ENCODE measurements around the gene PLEKHM2. TPM values are rescaled to one million over a fixed set of nuclear protein-coding genes. Genes with fewer than 3 reads are reported as not detected.

Gene PLEKHM2
- total RNA-seq, 4 donors from 2014 or later, result 51.3 to 61.6 (median 55.2) TPM

GRCh38 chr1:15706751-15707150 is 22.6 kb downstream of the PLEKHM2 start:
- Histone ChIP-seq H3K27ac (no peak overlapping the region), H3K27me3 (no peaks in the 10 kb centered on the region), H3K36me3 (no peaks in the 10 kb centered on the region), H3K4me3 (no peak overlapping the region), H3K9me3 (no peaks in the 10 kb centered on the region), H3K4me1 (peaks cover 48% of the 10 kb centered on the region)
- TF ChIP-seq POLR2A (IDR thresholded peaks at IDR 0.05) (no peak), EP300 (IDR thresholded peaks at IDR 0.05) (no peak), CTCF (IDR thresholded peaks at IDR 0.05) (no peak), POLR2AphosphoS5 (IDR thresholded peaks at IDR 0.05) (no peak)
- 91% methylated on average over 7 of the region's 7 CpGs for WGBS
- DNase-seq (ENCODE audit: low spot score in 2 of 2), result no peak

GRCh38 chr1:15707239-15707925 is 23.3 kb downstream of the PLEKHM2 start:
- H3K36me3 ChIP-seq, result no peaks in the 10 kb centered on the region
- H3K4me1 ChIP-seq, result peaks cover 43% of the 10 kb centered on the region
- H3K27ac ChIP-seq, result no peak overlapping the region
- H3K4me3 ChIP-seq, result no peak overlapping the region
- H3K27me3 ChIP-seq, result no peaks in the 10 kb centered on the region
- no peaks in the 10 kb centered on the region for H3K9me3 ChIP-seq
- no peak for DNase-seq (ENCODE audit: low spot score in 2 of 2)
- TF ChIP-seq CTCF (IDR thresholded peaks at IDR 0.05) (no peak), POLR2AphosphoS5 (IDR thresholded peaks at IDR 0.05) (no peak), EP300 (IDR thresholded peaks at IDR 0.05) (no peak), POLR2A (IDR thresholded peaks at IDR 0.05) (no peak)
- WGBS, result 69% methylated on average over 8 of the region's 8 CpGs

GRCh38 chr1:15708486-15709137 is 24.5 kb downstream of the PLEKHM2 start:
- no peak overlapping the region for H3K27ac ChIP-seq
- no peaks in the 10 kb centered on the region for H3K36me3 ChIP-seq
- peaks cover 31% of the 10 kb centered on the region for H3K4me1 ChIP-seq
- 95% methylated on average over 15 of the region's 15 CpGs for WGBS
- no peaks in the 10 kb centered on the region for H3K27me3 ChIP-seq
- no peak for DNase-seq (ENCODE audit: low spot score in 2 of 2)
- TF ChIP-seq POLR2A (IDR thresholded peaks at IDR 0.05) (no peak), POLR2AphosphoS5 (IDR thresholded peaks at IDR 0.05) (no peak), EP300 (IDR thresholded peaks at IDR 0.05) (no peak), CTCF (IDR thresholded peaks at IDR 0.05) (no peak)
- no peaks in the 10 kb centered on the region for H3K9me3 ChIP-seq
- H3K4me3 ChIP-seq, result no peak overlapping the region

- WGBS, result 98% methylated on average over 4 of the region's 4 CpGs
- Histone ChIP-seq H3K27ac (no peak overlapping the region), H3K4me3 (no peak overlapping the region), H3K9me3 (no peaks in the 10 kb centered on the region), H3K27me3 (no peaks in the 10 kb centered on the region), H3K4me1 (peaks cover 24% of the 10 kb centered on the region), H3K36me3 (no peaks in the 10 kb centered on the region)
- TF ChIP-seq POLR2A (IDR thresholded peaks at IDR 0.05), result no peak
- no peak for TF ChIP-seq POLR2AphosphoS5 (IDR thresholded peaks at IDR 0.05)
- no peak for TF ChIP-seq EP300 (IDR thresholded peaks at IDR 0.05)
- TF ChIP-seq CTCF (IDR thresholded peaks at IDR 0.05), result no peak
- DNase-seq (ENCODE audit: low spot score in 2 of 2), result no peak
Measured at GRCh38 chr1:15709226-15709625, 25.1 kb downstream of the PLEKHM2 start.

GRCh38 chr1:15712168-15712567 is 28.0 kb downstream of the PLEKHM2 start:
- Histone ChIP-seq H3K36me3 (peaks cover 16% of the 10 kb centered on the region), H3K4me3 (no peak overlapping the region), H3K9me3 (no peaks in the 10 kb centered on the region), H3K27me3 (no peaks in the 10 kb centered on the region), H3K27ac (no peak overlapping the region), H3K4me1 (peaks cover 13% of the 10 kb centered on the region)
- DNase-seq (ENCODE audit: low spot score in 2 of 2), result no peak
- WGBS, result 72% methylated on average over 4 of the region's 4 CpGs
- no peak for TF ChIP-seq EP300 (IDR thresholded peaks at IDR 0.05)
- TF ChIP-seq CTCF (IDR thresholded peaks at IDR 0.05), result no peak
- no peak for TF ChIP-seq POLR2AphosphoS5 (IDR thresholded peaks at IDR 0.05)
- no peak for TF ChIP-seq POLR2A (IDR thresholded peaks at IDR 0.05)

Data from suprapubic skin (tissue), 4 donors.